Endothelial cell of umbilical vein (primary cell): ENCODE results near the gene OLA1. TPM values are rescaled to one million over a fixed set of nuclear protein-coding genes. Genes with fewer than 3 reads are reported as not detected.

Experiments
- BruUV-seq: library from RNA; stranded (reverse); fragments of 400-500 nt; replicated peaks from 2 replicates; lab custom pipeline; 2021; lab: Mats Ljungman, UMichigan
- CTCF ChIA-PET: fragments of 300-600, 350-600 bp; sonication (Branson Sonifier 250); formaldehyde crosslinking; loops from one replicate; lab custom pipeline; 2021; ENCODE audit warnings: antibody characterized with exemption, inconsistent platforms; lab: Charles Lee
- POLR2A ChIA-PET: fragments of 300-600, 350-600 bp; sonication (Branson Sonifier 250); formaldehyde crosslinking; loops from one replicate; lab custom pipeline; 2021; ENCODE audit warnings: antibody characterized with exemption, inconsistent platforms; lab: Charles Lee
- DNase-seq: peaks from one replicate; pipeline ENCODE4 v3.0.0-alpha.2; 2011; ENCODE audit warnings: low read depth, low spot score
- FAIRE-seq: peaks from 2 replicates; lab custom pipeline; 2011; peaks lifted over from hg19 to GRCh38; lab: Jason Lieb, UNC
- H2AFZ ChIP-seq: 2 replicates; pipeline ENCODE4 v1.6.0; 2012; ENCODE audit warnings: low read depth, low read length, control low read depth, inconsistent platforms
- H3K27ac ChIP-seq: 2 replicates; pipeline ENCODE4 v1.5.1; 2011; ENCODE audit warnings: low read depth, mild to moderate bottlenecking, control low read depth, low read length, moderate library complexity; ENCODE audit not compliant: insufficient read depth
- H3K27me3 ChIP-seq, 2 experiments: 2 replicates each; pipeline versions ENCODE4 v1.6.0 to v1.6.1; 2011; ENCODE audit warnings: low read length in 2 of 2, mixed read lengths in 1 of 2; ENCODE audit not compliant: control insufficient read depth in 2 of 2, insufficient read depth in 2 of 2
- H3K36me3 ChIP-seq, 2 experiments: 2 replicates in 1 of 2; 3 replicates in 1 of 2; pipeline ENCODE4 v1.5.1; 2011; ENCODE audit warnings: low read length in 2 of 2, mild to moderate bottlenecking in 1 of 2, moderate library complexity in 1 of 2; ENCODE audit not compliant: control insufficient read depth in 2 of 2, insufficient read depth in 2 of 2; ENCODE audit errors: extremely low read depth in 1 of 2
- H3K4me1 ChIP-seq: 3 replicates; pipeline ENCODE4 v1.5.1; 2011; ENCODE audit warnings: mild to moderate bottlenecking, low read length; ENCODE audit not compliant: control insufficient read depth, insufficient read depth; ENCODE audit errors: extremely low read depth
- H3K4me2 ChIP-seq: 2 replicates; pipeline ENCODE4 v1.6.1; 2011; ENCODE audit warnings: low read length, control low read depth, mixed read lengths; ENCODE audit not compliant: insufficient read depth
- H3K4me3 ChIP-seq, 3 experiments: fragments of 200-600 bp in 1 of 3; sonication (generic), shearing (Covaris generic) in 1 of 3; replicated peaks in 1 of 3; 2 replicates each; pipeline ENCODE4 v1.5.1; 2011 to 2016; ENCODE audit warnings: control low read depth in 3 of 3, low read length in 3 of 3, mild to moderate bottlenecking in 2 of 3, inconsistent platforms in 1 of 3, low read depth in 1 of 3, moderate library complexity in 1 of 3; ENCODE audit not compliant: insufficient read depth in 1 of 3
- H3K79me2 ChIP-seq: 2 replicates; pipeline ENCODE4 v1.6.0; 2012; ENCODE audit warnings: low read length, inconsistent platforms; ENCODE audit not compliant: control insufficient read depth, insufficient read depth
- H3K9ac ChIP-seq: replicated peaks from 2 replicates; pipeline ENCODE3; 2011; ENCODE audit warnings: low read length, control low read depth; ENCODE audit not compliant: insufficient read depth; ENCODE audit errors: extremely low read depth
- H3K9me1 ChIP-seq: replicated peaks from 3 replicates; pipeline ENCODE4 v1.6.0; 2011; ENCODE audit warnings: mild to moderate bottlenecking, low read length; ENCODE audit not compliant: control insufficient read depth, insufficient read depth; ENCODE audit errors: extremely low read depth
- H3K9me3 ChIP-seq: replicated peaks from 2 replicates; pipeline ENCODE4 v1.5.1; 2012; ENCODE audit warnings: low read length, inconsistent platforms; ENCODE audit not compliant: control insufficient read depth, insufficient read depth
- H4K20me1 ChIP-seq: replicated peaks from 2 replicates; pipeline ENCODE3; 2011; ENCODE audit warnings: mild to moderate bottlenecking, low read length; ENCODE audit not compliant: control insufficient read depth, insufficient read depth; ENCODE audit errors: extremely low read depth
- EZH2 ChIP-seq: IDR thresholded peaks from 2 replicates; pipeline ENCODE4 v1.6.1; 2012; ENCODE audit warnings: borderline replicate concordance, low read depth, mild to moderate bottlenecking, moderate library complexity, low read length, inconsistent platforms; ENCODE audit not compliant: severe bottlenecking
- FOS ChIP-seq: IDR thresholded peaks from 2 replicates; pipeline ENCODE4 v1.6.1; 2011; ENCODE audit warnings: mild to moderate bottlenecking, low read length, moderate library complexity, borderline replicate concordance; ENCODE audit not compliant: insufficient read depth
- GATA2 ChIP-seq: IDR thresholded peaks from 2 replicates; pipeline ENCODE4 v1.7.0; 2011; ENCODE audit warnings: low read depth, mild to moderate bottlenecking, moderate library complexity, mixed read lengths, low read length; ENCODE audit not compliant: insufficient read length, insufficient read depth
- JUN ChIP-seq: IDR thresholded peaks from 2 replicates; pipeline ENCODE4 v1.6.1; 2011; ENCODE audit warnings: borderline replicate concordance, low read depth; ENCODE audit not compliant: insufficient read length, insufficient read depth
- MYC ChIP-seq: IDR thresholded peaks from one replicate; pipeline ENCODE4 v1.6.1; 2011; ENCODE audit warnings: mild to moderate bottlenecking, low read depth, low read length
- POLR2A ChIP-seq: IDR thresholded peaks from 2 replicates; pipeline ENCODE4 v1.6.1; 2012; ENCODE audit warnings: low read depth, mild to moderate bottlenecking, control low read depth, low read length
- POLR2AphosphoS5 ChIP-seq: IDR thresholded peaks from 2 replicates; pipeline ENCODE4 v1.6.1; 2012; ENCODE audit warnings: low read depth, mild to moderate bottlenecking, control low read depth, low read length, moderate library complexity; ENCODE audit not compliant: insufficient read depth
- dilution Hi-C: fragments of 300-500 bp; cut with MboI; formaldehyde crosslinking; loops from one replicate; pipeline ENCODE4 v1.15.0; 2019; ENCODE audit warnings: low sequenced_read_pairs; ENCODE audit not compliant: extremely low pct_ligation_motif_present
- intact Hi-C: fragments of 100-400 bp; cut with micrococcal nuclease; formaldehyde crosslinking; loops from one replicate; pipeline ENCODE4 v1.10.0; 2022
- polyA plus RNA-seq, 4 experiments: library from polyadenylated mRNA; depleted of rRNA in 3 of 4; stranded (reverse) in 3 of 4; unstranded in 1 of 4; fragments of >200 nt; gene quantifications; 2 replicates each; pipeline versions ENCODE4 v1.2.1 to v1.2.3, GENCODE V29; 2011 to 2012; ENCODE audit warnings: missing spikeins in 1 of 4
- total RNA-seq: library from RNA; stranded (reverse); gene quantifications from 2 replicates; pipeline ENCODE4 v1.2.3, GENCODE V29; 2021
- TF ChIP-seq, protein P1 (sequence below), 2 donors: IDR thresholded peaks; 1 replicate in 1 of 2; 2 replicates in 1 of 2; pipeline ENCODE4 v1.5.1; 2011; ENCODE audit warnings: low read length in 2 of 2, mild to moderate bottlenecking in 2 of 2, moderate library complexity in 2 of 2, control low read depth in 1 of 2, inconsistent platforms in 1 of 2, low read depth in 1 of 2; ENCODE audit not compliant: insufficient read depth in 1 of 2; ENCODE audit errors: extremely low read depth in 1 of 2
- TF ChIP-seq, protein P2 (sequence below): IDR thresholded peaks from 2 replicates; pipeline ENCODE4 v1.6.1; 2011; ENCODE audit not compliant: insufficient read depth, insufficient read length

Gene OLA1
- total and polyA plus RNA-seq, 2 donors (not counting 3 experiments of a cell fraction or from before 2014, with no cell fraction given) = 30.6 to 93.9 TPM

- no peak overlapping the region for H3K27ac ChIP-seq
- no TSS peak for BruUV-seq
- no peak overlapping the region for H3K4me3 ChIP-seq
- no peak for DNase-seq
- no peaks in the 10 kb centered on the region for H3K4me1 ChIP-seq
- no peak overlapping the region for H3K9ac ChIP-seq
- H3K27me3 ChIP-seq = peaks cover 2 to 12% of the 10 kb centered on the region in 2 experiments
- no peaks in the 10 kb centered on the region for H3K9me1 ChIP-seq
- H4K20me1 ChIP-seq = no peaks in the 10 kb centered on the region
- dilution Hi-C loops = no loop called here
- no peaks in the 10 kb centered on the region for H3K79me2 ChIP-seq
- ChIA-PET POLR2A (no interaction called here), CTCF (interaction anchor here (1.0 to 1.4 kb wide), 2 partner anchors 10 to 27 kb away, joined by 3 to 4 read pairs; no protein-coding TSS in a partner anchor)
- no peak overlapping the region for H2AFZ ChIP-seq
- TF ChIP-seq, protein P1, sequence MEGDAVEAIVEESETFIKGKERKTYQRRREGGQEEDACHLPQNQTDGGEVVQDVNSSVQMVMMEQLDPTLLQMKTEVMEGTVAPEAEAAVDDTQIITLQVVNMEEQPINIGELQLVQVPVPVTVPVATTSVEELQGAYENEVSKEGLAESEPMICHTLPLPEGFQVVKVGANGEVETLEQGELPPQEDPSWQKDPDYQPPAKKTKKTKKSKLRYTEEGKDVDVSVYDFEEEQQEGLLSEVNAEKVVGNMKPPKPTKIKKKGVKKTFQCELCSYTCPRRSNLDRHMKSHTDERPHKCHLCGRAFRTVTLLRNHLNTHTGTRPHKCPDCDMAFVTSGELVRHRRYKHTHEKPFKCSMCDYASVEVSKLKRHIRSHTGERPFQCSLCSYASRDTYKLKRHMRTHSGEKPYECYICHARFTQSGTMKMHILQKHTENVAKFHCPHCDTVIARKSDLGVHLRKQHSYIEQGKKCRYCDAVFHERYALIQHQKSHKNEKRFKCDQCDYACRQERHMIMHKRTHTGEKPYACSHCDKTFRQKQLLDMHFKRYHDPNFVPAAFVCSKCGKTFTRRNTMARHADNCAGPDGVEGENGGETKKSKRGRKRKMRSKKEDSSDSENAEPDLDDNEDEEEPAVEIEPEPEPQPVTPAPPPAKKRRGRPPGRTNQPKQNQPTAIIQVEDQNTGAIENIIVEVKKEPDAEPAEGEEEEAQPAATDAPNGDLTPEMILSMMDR (IDR thresholded peaks at IDR 0.05; ENCODE audit: extremely low read depth in 1 of 2, insufficient read depth in 1 of 2, low read depth in 1 of 2, low read length in 2 of 2) = no peak
- TF ChIP-seq GATA2 = no peak
- intact Hi-C loops = no loop called here
- H3K9me3 ChIP-seq = no peaks in the 10 kb centered on the region
- FAIRE-seq = no peak
- no peaks in the 10 kb centered on the region for H3K36me3 ChIP-seq
- no peak overlapping the region for H3K4me2 ChIP-seq
Measured at GRCh38 chr2:174051068-174051467, 197.3 kb downstream of the OLA1 start.

GRCh38 chr2:174049895-174050294 is 198.4 kb downstream of the OLA1 start:
- no peak for TF ChIP-seq EZH2
- no peak for TF ChIP-seq GATA2
- no peak for TF ChIP-seq JUN
- TF ChIP-seq POLR2A = no peak
- no peak for TF ChIP-seq MYC
- no peak for TF ChIP-seq POLR2AphosphoS5
- TF ChIP-seq FOS = no peak
- TF ChIP-seq, protein P1 (IDR thresholded peaks at IDR 0.05; ENCODE audit: extremely low read depth in 1 of 2, insufficient read depth in 1 of 2, low read depth in 1 of 2, low read length in 2 of 2) = no peak
- TF ChIP-seq, protein P2, sequence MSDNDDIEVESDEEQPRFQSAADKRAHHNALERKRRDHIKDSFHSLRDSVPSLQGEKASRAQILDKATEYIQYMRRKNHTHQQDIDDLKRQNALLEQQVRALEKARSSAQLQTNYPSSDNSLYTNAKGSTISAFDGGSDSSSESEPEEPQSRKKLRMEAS = no peak
- H3K4me3 ChIP-seq = no peak overlapping the region
- intact Hi-C loops = no loop called here
- H3K79me2 ChIP-seq = no peaks in the 10 kb centered on the region
- POLR2A ChIA-PET = no interaction called here
- no peak overlapping the region for H3K4me2 ChIP-seq
- no peak overlapping the region for H2AFZ ChIP-seq
- no peak overlapping the region for H3K9ac ChIP-seq
- CTCF ChIA-PET = interaction anchor here (1.3 kb wide), 1 partner anchor 30 kb away, joined by 3 read pairs; no protein-coding TSS in a partner anchor
- no peak overlapping the region for H3K27ac ChIP-seq
- no peaks in the 10 kb centered on the region for H3K36me3 ChIP-seq
- DNase-seq = no peak
- no TSS peak for BruUV-seq
- no peaks in the 10 kb centered on the region for H3K4me1 ChIP-seq
- H4K20me1 ChIP-seq = no peaks in the 10 kb centered on the region
- dilution Hi-C loops = no loop called here
- no peaks in the 10 kb centered on the region for H3K9me3 ChIP-seq
- no peak for FAIRE-seq
- peaks cover 2 to 12% of the 10 kb centered on the region in 2 experiments for H3K27me3 ChIP-seq
- no peaks in the 10 kb centered on the region for H3K9me1 ChIP-seq
